HG03039 (cell line): ENCODE data around the gene RHOXF2.
"Not testable (repeated sequence)": the region's sequence is repeated elsewhere in the genome, so short reads cannot be mapped to it uniquely, and the experiment has no call there.

Source experiments
- ATAC-seq: cut with Tn5 transposase; IDR thresholded peaks from one replicate; pipeline ENCODE4 v1.9.1; 2021; ENCODE audit warnings: mild to moderate bottlenecking, moderate library complexity; ENCODE audit not compliant: unreplicated experiment

RHOXF2 gene

DNA sequence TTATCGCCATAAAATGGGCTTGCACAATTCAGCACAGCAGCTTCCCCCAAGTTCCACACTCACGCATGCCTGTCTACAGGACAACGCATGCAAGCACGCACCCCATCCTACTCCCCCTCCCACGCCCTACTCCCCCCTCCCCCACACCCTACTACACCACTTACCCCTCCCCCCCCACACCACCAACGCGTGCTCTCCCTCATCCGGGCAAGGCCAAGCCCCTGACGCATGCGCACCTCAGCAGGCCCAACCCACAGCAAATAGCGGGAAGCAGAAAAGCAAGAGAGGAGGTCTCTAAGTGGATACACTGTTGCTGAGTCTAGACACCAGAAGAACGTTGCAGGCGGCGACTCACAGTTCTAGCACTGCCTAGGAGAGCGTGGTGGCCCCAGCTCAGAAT is at the start of gene RHOXF2:
TSS of gene RHOXF2 (plus strand) at position 301 of the 400 bp plus-strand sequence. CDS start 138 bp downstream, outside the sequence.
- not testable (repeated sequence) for ATAC-seq

GRCh38 chrX:120109378-120109777 is 49.0 kb upstream of the RHOXF2 start:
- no peak for ATAC-seq

- no peak for ATAC-seq
These were observed 46.8 kb upstream of the RHOXF2 start for GRCh38 chrX:120111611-120112010.

- ATAC-seq: no peak
These were observed 42.9 kb upstream of the RHOXF2 start, which contains the start of gene RHOXF1 for GRCh38 chrX:120115438-120115963. TSS of gene RHOXF1 (minus strand) at chrX:120115913. CDS start at chrX:120115862, 51 bp downstream.

DNA sequence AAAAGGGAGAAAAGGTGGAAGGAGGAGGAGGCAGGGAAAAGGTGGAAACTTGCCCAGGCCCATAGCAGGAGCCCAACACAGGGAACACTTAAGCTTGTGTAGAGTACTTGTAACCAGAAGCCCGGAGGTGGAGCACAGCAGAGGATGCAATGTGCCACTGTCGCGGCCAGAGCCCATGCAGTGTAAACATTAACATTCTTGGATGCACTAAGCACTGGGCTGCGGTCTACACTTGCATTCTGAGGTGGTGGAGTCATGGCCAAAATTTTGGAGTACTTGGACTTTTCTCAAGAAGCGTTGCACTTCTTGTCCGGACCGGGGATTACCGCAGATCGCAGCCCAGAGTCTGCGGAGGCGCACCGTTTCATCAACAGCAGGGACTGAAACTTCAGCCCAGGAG is 38.2 kb upstream of the RHOXF2 start:
- ATAC-seq: no peak

DNA sequence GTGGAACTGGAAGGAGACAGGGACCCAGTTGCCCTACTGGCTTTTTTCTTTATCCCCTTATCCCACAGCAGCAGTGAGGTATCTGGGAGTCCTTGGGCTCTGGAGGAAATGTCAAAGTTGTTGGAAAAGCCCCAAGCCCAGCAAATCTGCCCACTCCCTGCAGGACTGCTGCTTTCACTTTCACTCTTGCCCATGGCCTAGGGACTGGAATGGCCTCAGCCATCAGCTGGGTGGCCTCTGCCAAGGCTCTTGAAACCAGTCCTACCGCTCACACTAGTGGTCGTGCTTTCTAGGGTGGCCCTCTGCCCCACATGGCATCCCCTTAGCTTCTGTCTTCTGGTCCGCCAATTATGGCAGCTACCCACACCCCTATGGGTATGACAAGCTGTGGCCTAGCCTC is 33.0 kb upstream of the RHOXF2 start:
- no peak for ATAC-seq

DNA sequence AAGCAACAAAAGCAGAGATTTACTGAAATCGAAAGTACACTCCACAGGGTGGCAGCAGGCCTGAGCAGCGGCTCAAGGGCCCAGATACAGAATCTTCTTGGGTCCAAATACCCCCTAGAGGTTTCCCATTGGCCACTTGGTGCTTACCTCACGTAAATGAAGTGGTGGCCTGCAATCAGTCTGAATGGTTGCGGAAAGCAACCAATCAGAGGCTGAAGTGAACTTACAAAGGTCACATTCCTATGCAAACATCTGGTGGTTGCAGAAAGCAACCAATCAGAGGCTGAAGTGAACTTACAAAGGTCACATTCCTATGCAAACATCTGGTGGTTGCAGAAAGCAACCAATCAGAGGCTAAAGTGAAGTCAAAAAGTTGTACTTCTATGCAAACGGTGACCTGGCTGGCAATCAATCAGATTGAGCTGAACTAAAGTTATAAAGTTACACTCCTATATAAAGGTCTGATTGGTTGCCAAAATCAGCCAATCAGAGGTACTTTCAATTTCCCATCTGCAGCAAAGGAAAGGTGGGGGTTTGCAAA is 30.0 kb upstream of the RHOXF2 start:
- ATAC-seq: not testable (repeated sequence)

DNA sequence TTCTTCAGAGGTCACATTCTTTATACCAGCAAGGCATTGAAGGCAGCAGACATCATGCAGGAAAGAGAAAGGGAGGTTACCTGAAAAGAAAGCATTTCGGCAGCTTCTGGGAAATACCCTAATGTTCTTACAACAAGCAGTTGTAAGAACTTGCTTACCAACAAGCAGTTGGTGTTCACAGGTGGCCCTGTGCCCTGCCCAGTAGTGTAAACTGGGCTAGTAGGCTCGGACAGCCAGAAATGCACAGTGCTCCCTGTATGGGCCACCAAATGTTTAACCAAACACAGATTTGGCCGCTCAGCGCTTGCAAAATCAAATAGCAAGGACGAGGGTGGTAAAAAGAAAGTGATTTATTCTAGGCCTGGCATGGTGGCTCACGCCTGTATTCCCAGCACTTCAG is 22.3 kb upstream of the RHOXF2 start:
- no peak for ATAC-seq

DNA sequence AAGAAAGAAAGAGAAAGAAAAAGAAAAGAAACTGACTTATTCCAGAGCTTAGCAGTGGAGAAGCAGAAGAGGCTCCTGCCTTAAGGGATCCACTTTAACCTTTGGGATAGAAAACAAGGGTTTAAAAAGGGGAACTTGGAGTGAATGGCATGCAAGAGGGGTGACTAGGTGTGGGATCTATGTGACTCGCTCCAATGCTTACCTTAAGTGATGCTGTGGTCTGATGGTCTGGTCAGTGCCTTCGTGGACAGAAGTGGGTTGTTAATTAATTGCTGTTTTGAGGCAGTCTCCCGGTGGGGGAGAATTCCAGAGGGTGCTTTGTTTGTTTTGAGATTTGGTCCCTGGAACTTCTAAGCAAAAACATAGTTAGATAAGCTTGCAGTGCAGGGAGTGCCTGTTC is 21.6 kb upstream of the RHOXF2 start:
- no peak for ATAC-seq

DNA sequence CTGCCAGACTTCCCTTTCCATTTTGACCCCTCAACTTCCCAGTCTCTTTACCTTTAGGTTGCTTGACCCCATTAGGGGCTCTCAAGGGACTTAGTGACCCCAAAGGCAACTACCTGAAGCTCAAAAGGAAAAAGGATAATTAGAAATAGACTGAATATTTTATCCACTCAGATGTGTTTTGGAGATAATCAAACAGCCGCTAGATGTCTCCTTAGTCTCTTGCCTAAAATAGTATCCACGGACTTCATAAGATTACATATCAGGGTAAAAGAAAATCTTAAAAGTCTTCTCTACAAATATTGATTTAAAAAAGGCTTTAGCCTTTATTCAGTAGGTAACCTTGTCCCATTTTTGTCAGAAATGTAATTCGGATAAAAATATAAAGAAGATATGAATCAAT is 21.0 kb upstream of the RHOXF2 start:
- no peak for ATAC-seq

DNA sequence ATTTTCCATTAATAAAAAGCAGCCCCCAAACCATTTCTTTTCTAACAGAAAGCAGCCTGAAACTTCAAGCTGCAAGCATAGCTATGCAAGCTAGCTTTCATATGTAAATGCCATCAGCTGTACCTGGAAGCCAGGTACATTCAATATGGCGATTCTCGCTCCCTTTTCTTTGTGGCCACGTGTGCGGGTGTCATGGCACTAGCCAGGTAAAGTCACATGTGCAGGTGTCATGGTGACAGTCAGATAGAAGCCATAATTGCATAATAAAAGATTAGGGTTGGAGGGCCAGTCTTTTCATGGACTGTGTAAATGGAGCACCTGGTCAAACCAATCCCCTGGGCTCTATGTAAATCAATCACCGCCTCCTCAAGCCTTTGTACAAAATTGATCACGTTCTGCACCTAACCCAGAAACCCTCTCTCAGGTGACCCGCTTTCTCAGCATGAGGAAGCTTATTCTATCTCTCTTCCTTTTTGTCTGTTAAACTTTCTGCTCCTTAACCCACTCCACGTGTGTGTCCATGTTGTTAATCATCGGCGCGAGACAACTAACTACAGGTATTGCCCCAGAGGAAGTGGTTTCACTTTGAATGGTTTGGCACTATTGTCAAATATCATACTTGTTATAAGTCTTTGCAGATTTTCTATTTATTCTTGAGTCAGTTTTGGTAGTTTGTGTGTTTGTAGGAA is 18.0 kb upstream of the RHOXF2 start:
- no peak for ATAC-seq

GRCh38 chrX:120144178-120144844 is 14.1 kb upstream of the RHOXF2 start:
- no peak for ATAC-seq

- ATAC-seq: no peak
These were observed 13.0 kb upstream of the RHOXF2 start for GRCh38 chrX:120145295-120145925.

DNA sequence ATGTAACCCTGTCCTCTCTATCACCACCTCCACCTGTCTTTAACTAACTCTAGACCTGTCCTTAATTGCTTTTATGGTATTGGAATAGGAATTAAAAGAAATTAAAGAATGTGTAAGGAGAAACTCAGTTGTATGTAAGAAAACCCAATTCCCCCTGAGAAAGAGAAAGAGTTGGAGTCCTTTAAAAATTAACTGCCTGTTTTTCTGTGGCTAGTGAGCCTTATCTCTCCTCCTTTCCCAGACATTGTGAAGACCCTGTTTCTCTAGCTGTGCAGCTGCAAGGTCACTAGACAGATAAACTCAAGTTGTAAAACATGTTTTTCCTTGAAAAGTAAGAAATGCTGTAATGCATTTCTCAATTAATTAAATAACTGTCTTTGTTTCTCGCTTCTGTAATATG is 12.1 kb upstream of the RHOXF2 start:
- not testable (repeated sequence) for ATAC-seq

DNA sequence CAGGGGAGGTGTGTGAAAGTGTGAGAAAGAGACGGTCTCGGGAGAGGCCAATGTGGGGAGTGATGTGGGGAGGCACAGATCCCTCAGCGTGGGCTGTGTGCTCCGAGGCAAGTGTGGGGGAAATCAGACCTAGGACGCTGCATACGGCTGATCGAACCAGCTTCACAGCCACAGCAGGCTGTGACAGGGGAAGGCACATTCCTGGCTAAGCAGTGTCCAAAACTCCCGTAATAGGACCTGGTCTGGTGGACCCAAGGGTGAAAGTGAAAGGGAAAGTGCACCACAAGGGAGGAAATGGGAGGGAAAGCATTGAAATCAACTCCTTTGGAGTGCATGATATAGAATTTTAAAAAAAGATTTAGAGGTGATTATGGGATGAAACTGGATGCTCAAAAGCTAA is 10.9 kb upstream of the RHOXF2 start:
- no peak for ATAC-seq

DNA sequence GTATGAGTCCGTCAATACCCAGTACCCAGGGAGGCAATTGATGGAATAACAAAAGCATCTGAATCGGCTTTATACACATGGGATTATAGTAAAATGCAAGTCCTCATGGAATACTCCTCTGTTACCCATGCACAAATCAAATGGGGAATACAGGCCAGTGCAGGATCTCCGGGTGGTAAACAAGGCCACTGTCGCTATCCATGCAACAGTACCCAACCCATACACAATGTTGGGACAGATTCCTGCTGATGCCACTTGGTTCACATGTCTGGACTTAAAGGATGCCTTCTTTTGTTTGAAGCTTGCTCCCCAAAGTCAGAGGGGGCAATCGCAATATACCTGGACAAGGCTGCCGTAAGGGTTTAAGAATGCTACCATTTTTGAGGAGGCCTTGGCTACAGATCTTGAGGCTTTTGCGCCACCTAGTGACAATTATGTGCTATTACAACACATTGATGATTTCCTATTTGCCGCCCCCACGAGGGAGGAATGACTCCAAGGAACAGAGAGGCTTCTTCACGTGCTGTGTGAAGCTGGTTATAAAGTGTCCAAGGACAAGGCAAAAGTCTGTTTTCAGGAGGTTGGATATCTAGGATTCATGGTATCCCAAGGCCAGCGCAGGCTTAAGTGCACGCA is 8.2 kb upstream of the RHOXF2 start:
- not testable (repeated sequence) for ATAC-seq

DNA sequence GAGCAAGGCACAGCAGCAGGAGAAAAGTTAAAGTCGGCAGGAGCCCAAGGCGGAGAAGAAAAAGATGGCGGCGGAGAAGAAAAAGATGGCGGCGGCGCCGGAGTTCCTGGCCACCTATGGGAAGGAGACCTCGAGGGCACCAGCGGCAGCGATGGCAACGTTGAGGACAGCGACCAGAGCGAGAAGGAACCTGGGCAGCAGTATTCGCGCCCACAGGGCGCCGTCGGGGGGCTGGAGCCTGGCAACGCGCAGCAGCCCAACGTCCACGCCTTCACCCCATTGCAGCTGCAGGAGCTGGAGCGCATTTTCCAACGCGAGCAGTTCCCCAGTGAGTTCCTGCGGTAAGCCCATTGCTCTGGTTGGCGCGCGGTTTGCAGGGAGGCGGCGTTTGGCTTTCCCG is 673 bp downstream of the RHOXF2 start:
- not testable (repeated sequence) for ATAC-seq

- ATAC-seq: not testable (repeated sequence)
These were observed 34.8 kb downstream of the RHOXF2 start for GRCh38 chrX:120193254-120193653.

DNA sequence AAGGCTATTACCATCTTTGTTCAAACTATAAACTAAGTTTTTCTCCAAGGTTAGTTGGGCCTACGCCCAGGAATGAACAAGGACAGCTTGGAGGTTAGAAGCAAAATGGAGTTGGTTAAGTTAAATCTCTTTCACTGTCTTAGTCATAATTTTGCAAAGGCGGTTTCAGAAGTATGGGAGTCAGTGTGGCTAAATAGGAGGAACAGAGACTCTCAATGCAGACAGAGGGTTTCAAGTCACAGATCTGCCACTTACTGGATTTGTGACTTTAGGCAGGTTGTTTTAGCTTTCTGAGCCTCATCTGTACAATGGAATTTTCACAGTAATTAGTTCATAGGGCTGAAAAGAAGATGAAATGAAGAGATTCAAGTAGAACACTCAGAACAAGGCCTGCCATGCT is 35.3 kb downstream of the RHOXF2 start:
- ATAC-seq: peak; percentile 62

GRCh38 chrX:120195786-120196185 is 37.4 kb downstream of the RHOXF2 start:
- ATAC-seq: not testable (repeated sequence)
